Gastrocnemius medialis (tissue), 4 donors: ENCODE data around the gene CUEDC2.

ENCODE experiments used
- CTCF ChIP-seq, 5 experiments: fragments of 450-650 bp in 3 of 5; fragments of 200-600 bp in 2 of 5; sonication (generic) in 2 of 5; IDR thresholded peaks in 4 of 5; conservative IDR thresholded peaks in 1 of 5; 1 replicate in 4 of 5; 2 replicates in 1 of 5; pipeline ENCODE4 v1.5.1; 2016 to 2019; ENCODE audit warnings: antibody characterized with exemption in 5 of 5, mild to moderate bottlenecking in 3 of 5, moderate library complexity in 3 of 5
- POLR2A ChIP-seq, 2 donors: fragments of 450-650 bp; IDR thresholded peaks; one replicate each; pipeline ENCODE4 v1.6.1; 2017; ENCODE audit warnings: antibody characterized with exemption in 2 of 2, mild to moderate bottlenecking in 2 of 2, moderate library complexity in 2 of 2

- TF ChIP-seq CTCF (IDR thresholded peaks at IDR 0.05 in 4 of 5, conservative IDR thresholded peaks at IDR 0.05 in 1 of 5) (no peak), POLR2A (IDR thresholded peaks at IDR 0.05) (no peak)
These were observed 10.9 kb downstream of the CUEDC2 start for GRCh38 chr10:102421507-102421756.
